GM19452 (cell line): ENCODE data around the gene UPP1.

Experiments
- ATAC-seq: cut with Tn5 transposase; IDR thresholded peaks from one replicate; pipeline ENCODE4 v1.9.1; 2021; ENCODE audit not compliant: unreplicated experiment

UPP1 gene

GRCh38 chr7:48085433-48085791 lies 3.7 kb upstream of the UPP1 start:
- no peak for ATAC-seq

- no peak for ATAC-seq
These were observed 3.1 kb upstream of the UPP1 start for GRCh38 chr7:48085942-48086341.

- ATAC-seq = peak; percentile 10
These were observed 1.7 kb upstream of the UPP1 start for GRCh38 chr7:48087349-48087748.

DNA sequence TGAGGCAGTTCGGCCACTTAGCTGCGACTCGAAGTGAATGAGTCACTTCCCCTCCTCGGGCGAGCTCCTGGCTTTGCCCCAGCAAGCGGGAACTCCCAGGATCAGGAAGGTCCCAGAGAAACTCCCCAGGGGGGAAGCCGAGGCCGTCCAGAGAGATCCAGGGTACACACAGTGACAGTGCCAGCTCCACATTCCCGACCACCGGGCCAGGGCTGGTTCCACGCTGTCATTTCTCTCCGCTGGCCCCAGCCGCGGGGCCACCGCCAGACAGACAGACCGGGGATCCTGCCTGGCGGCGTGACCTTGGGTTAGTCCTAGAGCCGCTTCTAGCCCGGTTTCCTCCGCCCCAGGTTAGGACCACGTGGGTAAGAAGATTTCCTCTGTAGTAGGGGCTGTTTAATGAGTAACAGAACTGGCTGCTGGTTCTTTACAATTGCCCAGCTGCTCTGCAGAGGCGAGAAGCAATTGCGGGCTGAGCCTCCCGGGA lies 463 bp upstream of the UPP1 start:
- ATAC-seq = peak; percentile 56

DNA sequence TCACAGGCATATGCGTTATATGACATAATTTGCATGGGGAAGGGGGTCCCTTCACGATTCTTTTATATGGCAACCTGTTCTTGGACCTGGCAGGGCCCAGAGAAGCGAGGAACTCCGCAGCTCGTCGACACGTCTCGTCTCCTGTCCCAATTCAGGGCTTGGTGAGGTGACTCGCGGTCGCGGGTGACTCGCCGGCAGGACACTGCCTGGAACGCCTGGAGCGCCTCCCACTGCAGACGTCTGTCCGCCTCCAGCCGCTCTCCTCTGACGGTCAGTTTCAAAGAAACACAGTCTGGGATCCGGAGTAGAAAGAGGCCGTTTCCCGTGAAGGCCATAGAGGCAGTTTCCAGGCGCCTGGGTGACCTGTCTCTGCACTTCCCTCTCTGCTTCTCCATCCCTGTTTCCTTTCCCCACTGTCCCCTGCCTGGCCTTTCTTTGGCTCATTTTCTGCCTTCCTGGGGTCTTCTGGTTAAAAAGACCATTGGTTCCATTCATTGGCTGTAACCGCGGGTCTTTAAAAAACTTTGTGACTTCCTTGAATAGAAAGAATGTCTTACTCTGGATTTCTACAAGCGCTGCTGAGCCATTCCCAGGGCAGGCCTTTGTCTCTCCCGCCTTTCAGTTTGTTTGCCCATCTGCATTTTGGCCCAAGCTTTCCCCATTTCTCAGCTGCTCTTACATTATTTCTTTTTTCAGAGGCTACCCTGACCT lies 1.2 kb downstream of the UPP1 start:
- ATAC-seq = no peak

GRCh38 chr7:48091506-48092433 lies 2.7 kb downstream of the UPP1 start:
- no peak for ATAC-seq

DNA sequence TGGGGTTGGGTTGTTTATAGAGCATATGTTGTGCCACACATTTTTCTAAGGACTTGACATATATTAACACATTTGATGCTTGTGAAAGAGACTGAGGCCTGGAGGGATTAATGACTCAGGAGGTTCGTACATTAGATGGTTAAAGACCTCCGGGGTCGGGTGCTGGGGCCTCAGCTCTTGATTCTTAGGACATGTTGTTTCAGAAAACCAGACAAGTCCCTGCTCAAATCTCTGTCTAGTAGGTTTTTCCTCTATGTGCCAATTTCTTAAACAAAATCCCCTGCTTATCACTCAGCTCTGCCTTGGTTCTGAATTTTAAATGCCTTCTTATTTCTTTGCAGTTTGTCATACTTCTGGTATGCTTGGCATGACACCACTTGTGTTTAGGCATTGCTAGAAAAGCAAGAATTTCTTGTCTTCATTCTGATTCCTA lies 5.8 kb downstream of the UPP1 start:
- no peak for ATAC-seq

GRCh38 chr7:48096273-48096672 lies 7.2 kb downstream of the UPP1 start:
- no peak for ATAC-seq

DNA sequence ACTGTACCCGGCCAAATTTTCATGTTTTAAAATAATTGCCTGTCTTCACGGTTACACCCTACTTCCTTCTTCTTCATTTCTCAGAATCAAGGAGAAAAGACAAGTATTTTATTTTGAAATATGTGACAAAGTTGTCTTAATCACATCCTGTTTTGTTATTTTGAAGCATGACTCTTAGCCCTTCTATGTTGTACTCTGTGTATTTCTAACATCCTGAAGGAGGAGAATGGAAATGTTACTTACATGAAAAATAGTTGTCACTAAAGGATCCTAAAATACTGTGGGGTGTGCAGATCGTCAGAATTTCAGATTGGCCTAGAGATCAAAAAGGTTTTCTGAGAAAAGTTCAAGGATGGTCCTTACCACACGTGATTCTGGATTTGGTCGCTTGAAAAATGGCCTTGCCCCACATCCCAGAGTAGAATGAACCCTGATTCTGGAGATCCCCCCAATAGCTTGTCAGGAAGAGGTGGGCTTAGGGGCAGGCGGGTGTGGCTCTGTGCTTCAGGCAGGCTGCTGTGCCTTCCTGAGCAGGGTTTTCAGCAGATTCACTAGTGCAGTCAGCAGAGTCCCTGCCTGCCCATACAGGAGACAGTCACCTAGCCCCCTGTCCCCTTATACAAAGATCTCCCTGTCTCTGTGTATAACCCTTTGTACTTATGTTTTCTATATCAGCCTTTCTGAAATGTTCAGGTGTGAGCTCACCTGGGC lies 8.6 kb downstream of the UPP1 start:
- no peak for ATAC-seq

DNA sequence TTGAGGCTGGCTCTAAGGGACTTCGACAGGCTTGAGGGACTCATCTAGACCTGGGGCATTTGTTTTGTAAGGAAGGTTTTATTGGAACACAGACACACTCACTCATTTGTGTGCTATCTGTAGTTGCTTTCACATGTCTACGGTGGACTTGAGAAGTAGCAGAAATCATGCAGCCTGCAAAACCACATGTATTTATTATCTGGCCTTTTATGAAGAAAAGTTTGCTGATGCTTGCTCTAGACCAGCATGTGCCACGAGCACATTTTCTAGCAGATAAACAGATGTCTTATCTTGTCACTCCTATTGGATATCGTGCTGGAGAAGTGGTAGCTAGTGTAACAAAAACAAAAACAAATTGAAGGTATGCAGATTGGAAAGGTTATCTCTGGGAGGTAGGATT lies 9.8 kb downstream of the UPP1 start:
- no peak for ATAC-seq

DNA sequence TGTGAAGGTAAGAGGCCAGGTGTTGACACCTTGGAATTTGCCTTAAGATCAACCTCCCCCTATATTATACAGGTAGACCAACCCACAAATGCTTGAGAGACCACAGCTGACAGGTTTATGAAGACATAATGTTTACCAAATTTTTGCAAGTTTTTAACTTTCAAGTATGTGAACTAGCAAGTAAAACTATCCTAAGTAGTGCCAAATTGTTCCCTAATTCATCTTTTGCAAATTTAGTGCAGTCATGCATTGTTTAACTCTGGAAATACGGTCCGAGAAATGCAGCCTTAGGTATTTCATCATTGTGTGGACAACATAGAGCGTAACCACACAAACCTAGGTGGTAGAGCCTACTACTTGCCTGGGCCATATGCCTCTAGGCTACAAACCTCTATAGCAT lies 10.7 kb downstream of the UPP1 start:
- ATAC-seq = no peak

GRCh38 chr7:48101352-48101751 lies 12.3 kb downstream of the UPP1 start:
- no peak for ATAC-seq

DNA sequence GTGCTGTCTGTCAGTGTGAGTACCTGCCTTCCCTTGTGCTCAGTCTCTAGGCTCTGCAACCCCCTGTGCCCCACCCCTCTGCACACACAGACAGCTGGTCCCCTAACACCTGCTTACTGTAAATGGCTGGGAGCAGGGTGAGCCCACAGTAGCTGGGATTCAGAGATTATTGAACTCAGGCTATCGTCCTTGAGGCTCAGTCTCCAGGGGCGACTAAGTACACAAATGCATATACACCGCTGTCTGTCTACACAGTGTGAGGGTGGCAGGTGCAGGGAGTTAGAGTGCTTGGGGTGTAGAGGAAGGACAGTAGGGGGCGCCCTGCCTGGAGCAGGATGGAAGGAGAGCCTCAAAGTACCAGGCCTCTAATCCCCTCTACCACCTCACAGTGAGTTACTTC lies 12.9 kb downstream of the UPP1 start:
- ATAC-seq = no peak

DNA sequence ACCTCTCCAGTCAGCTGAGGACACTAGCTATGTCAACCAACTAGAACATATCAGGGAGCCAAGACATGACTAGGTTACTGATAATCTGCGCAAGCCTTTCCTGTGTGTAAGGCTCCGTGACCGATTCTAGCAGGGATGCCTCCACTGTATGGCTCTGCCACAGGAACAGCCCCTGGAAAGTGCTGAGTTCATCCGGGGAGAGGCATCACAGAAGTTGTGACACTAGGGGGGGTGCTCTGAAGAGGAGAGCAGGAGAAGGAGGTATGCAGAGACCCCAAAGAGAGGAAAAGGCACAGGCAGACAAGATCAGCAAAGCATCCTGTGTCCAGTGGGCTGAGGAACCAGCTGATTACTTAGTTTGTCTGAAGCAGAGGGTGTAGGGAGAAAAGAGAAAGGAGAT lies 13.5 kb downstream of the UPP1 start:
- no peak for ATAC-seq

DNA sequence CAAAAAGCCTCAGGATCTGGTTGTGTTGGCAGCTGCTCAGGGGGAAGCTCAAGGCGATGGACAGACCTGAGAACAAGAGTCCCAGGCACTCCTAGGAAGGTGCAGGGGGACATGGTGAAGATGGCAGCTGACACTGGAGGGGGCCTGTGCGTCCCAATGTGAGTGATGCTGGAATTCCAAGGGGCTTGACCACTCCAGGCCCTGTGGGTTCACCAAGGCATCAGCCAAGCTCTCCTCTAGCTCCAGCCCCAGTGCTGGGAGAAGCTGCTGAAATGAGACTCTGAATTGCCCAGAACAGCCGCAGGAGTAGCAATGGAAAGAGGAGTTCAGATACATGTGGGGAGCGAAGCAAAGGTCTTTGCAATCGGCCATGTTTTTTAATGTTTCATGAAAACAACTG lies 16.0 kb downstream of the UPP1 start:
- no peak for ATAC-seq

DNA sequence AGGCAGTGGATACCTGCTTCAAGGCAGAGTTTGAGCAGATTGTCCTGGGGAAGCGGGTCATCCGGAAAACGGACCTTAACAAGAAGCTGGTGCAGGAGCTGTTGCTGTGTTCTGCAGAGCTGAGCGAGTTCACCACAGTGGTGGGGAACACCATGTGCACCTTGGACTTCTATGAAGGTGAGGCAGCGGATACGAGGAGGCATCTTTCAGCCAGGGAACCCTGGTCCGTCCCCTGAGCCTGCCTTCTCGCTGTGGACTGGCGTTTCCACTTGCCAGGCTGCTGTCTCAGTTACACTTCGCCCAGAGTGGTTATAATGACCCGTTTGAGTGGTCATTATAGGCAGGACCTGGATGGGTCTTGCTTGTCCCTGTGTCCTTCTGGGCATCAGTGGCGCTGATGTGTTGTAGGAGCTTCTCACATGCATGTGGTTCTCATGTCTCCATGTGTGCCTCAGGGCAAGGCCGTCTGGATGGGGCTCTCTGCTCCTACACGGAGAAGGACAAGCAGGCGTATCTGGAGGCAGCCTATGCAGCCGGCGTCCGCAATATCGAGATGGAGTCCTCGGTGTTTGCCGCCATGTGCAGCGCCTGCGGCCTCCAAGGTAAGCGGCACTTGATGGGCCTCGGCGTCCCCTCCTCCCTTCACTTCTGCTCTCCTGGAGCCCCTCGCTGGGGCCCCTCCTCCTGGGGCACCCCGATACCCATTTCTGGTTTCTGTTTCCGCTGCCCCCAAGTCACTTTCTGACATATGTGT lies 18.0 kb downstream of the UPP1 start:
- no peak for ATAC-seq

DNA sequence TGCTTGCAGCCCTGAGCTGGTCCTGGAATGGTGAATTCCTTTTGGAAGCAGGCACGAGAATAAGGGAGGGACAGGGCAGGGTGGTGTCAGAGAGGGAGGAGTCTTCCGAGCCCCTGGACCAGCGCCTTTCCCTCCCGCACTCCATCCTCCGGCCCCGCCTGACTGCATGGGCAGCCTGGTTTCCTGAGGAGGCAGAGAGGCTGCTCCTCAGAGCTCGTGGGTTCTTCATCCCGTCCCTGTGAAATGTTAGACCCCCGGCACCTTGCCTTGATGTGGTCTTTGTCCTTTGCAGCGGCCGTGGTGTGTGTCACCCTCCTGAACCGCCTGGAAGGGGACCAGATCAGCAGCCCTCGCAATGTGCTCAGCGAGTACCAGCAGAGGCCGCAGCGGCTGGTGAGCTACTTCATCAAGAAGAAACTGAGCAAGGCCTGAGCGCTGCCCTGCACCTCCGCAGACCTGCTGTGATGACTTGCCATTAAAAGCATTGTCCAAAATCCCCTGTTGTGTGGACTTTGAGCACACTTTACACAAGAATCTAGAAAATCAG lies 18.9 kb downstream of the UPP1 start:
- no peak for ATAC-seq

DNA sequence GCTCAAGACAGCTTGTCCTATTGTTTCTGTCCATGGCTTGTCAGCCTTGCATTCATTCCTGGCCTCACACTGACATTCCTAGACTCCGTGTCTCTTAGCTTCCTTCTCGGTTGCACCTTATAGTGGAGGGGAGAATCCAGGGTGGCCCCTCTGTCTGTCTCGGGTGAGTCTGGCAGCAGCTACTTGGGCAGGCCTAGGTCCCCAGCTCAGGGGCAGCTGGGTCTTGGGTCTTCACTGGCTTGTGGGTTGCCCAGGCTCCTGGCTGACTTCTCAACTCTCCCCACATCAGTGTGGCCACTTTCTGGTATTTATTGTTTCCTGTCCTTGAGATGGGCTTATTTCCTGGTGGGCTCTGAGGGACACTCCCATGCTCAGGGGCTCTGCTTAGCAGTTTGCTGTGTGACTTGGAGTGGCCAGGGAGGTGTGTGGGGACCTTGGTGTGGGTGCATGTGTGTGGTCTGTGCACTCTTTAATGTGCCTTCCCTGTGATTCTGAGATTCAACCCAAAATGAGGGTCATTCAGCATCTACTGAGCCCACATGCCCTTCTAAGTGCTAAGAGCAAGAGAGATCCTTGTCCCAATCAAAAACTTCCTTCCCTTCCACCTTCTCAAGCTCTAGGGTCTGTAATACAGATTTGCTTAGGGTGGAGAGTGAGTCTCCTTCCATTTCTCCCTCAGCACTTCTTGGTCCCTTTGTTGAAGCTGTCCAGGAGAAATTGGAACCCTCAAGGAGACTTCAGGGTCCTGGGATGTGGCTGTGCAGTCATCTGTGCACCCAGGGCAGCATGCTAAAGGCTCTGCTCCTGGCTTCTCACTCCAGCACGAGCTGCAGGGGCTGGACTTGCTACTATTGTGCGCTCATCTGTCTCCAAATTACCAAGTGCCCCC lies 20.1 kb downstream of the UPP1 start:
- no peak for ATAC-seq

GRCh38 chr7:48109848-48110663 lies 21.0 kb downstream of the UPP1 start:
- ATAC-seq = peak; percentile 86
